NCI-H774 (cell line): ENCODE measurements around the gene SCGB1D2.
"Not testable (repeated sequence)": the region's sequence is repeated elsewhere in the genome, so short reads cannot be mapped to it uniquely, and the experiment has no call there.

Source experiments
- DNase-seq: peaks from one replicate; lab custom pipeline; 2025; lab: John Stamatoyannopoulos, UW

Gene SCGB1D2

GRCh38 chr11:62242021-62242420 is at the start of gene SCGB1D2:
TSS of gene SCGB1D2 (plus strand) at chr11:62242239. CDS start at chr11:62242308, 69 bp downstream.
- DNase-seq, result peak; percentile 76

DNA sequence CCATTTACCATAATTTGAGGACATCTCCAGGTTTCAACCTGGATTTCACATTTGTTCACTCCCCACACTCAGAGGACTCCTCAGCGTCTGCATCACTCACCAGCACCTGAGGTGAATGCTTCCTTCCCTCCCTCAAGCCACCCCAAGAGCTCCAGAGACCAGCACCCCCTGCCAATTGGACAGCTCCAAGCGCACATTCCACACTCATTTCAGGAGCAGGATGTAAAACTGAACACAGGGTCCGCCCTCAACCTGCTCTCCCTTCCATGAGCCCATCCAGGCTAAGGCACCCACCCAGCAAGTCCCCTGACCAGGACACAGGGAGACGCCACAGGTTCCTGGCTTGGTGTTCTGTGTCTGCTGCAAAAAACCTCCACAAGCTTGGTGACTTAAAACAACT is 48.1 kb upstream of the SCGB1D2 start:
- no peak for DNase-seq

GRCh38 chr11:62195010-62195409 is 47.0 kb upstream of the SCGB1D2 start:
- not testable (repeated sequence) for DNase-seq

DNA sequence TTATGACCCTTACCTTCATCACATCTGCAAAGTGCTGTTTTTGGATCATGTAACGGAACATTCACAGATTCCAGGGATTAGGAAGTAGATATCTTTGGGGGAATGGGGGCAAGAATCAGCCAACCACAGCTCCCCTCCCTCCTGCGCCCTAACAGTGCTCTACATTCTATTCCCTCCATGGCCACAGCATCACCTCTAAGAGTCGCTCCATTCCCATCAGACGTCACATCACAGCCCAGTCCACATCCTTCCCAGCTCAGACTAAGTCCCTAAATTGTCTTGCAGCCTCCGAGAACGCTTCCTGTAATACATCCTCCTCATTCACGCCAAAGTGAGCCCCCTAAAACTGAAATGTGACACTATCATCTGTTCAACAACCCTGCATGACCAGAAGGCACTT is 46.1 kb upstream of the SCGB1D2 start:
- no peak for DNase-seq

DNA sequence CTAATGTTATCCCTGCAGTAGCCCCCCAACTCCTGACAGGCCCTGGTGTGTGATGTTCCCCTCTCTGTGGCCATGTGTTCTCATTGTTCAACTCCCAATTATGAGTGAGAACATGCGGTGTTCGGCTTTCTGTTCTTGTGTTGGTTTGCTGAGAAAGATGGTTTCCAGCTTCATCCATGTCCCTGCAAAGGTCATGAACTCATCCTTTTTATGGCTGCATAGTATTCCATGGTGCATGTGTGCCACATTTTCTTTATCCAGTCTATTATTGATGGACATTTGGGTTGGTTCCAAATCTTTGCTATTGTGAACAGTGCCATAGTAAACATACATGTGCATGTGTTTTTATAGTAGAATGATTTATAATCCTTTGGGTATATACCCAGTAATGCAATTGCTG is 44.6 kb upstream of the SCGB1D2 start:
- not testable (repeated sequence) for DNase-seq

DNA sequence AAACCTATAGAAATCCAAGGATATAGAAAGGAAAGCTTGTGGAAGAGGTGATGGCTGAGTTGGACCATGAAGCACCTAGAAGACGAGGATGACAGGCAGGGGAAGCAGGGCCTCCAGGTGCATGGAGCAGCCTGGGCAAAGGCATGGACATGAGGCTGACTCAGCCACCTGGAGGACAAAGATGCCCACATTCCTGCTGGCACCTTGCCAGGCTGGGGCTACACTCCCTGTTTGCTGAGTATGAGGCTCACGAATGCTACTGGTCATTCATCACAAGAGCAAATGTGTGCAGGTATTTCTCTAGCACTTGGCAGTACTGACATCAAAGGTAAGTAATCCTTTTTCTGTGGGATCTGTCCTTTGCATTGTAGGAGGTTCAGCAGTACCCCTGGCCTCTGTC is 40.7 kb upstream of the SCGB1D2 start:
- no peak for DNase-seq

DNA sequence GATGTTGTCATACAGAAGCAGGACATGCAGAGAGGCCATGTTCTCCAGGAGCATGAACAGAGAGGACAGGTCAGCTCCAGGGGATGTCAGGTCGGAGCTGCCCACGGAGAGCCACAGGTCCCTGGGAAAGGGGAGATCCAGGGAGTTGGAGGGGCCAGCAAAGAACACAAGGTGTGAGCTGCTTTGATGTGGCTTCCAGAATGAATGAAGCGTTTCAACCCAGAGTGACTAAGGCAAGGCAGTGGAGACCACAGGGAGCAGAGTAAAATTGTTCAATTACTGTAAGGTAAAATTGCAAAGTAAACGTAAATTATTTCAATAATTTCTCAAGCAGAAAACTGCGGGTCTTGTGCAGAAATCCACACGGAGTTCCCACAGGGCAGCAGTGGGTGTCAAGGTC is 39.1 kb upstream of the SCGB1D2 start:
- no peak for DNase-seq

DNA sequence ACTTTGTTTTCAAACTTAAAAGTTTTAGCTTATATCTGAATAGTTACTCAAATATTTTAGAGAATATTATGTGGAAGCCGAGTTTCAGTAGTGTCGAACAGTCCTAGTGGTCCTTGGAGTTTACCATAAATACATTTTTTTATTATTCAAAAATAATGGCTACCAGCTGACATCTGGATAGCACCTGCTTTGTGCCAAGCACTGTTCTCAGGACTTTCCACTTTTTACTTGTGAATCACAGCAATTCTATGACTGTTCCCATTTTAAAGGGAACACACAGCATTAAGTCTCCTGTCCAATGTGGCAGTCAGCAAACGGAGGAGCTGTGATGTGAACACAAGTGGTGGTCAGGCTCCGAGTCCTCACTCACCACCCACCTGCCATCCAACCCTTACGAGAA is 37.6 kb upstream of the SCGB1D2 start:
- DNase-seq, result no peak

- DNase-seq, result no peak
Observed at GRCh38 chr11:62205441-62205840, 36.6 kb upstream of the SCGB1D2 start.

- not testable (repeated sequence) for DNase-seq
Observed at GRCh38 chr11:62206276-62207066, 35.6 kb upstream of the SCGB1D2 start.

- no peak for DNase-seq
Observed at GRCh38 chr11:62208785-62209144, 33.3 kb upstream of the SCGB1D2 start.

DNA sequence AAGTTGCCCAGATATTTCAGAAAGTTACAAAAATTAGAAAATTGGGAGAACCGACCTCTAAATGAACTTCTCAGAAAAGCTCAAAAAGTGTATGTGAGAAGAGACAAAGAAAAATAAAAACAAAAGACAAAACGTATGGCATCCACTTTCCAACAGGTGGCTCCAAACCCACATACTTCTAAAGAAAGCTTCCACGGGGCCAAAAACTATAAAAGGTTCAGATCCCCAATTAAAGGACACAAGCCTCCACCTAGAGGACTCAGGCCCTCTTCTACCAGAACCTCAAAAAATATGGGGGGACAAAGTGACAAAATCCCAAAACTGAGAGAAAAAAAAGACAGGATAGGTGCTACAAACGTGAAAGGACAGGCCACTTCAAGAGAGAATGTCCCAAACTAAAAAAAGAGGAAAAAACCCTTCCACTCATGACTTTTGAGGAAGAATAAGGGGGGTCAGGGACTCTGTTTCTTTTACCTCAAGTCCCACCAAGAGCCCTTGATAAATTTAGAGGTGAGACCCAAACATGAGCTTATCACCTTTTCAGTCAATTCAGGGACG is 24.8 kb upstream of the SCGB1D2 start:
- DNase-seq, result no peak

DNA sequence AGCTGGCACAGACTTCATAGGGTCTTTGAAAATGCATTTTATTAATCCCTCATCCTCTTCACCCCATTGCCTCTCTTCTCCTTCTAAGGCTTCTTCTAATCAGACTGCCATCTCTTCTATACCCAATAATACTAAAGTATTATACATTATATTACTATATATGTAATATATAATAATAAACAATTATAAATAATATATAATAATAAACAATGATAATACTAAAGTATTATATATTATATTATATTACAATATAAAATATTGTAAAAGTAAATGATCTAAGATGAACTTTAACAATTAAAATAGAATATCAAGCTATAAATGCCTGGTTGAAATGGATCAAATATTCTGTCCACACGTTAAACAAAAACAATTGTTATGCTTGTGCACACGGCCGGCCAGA is 20.5 kb upstream of the SCGB1D2 start:
- no peak for DNase-seq

- no peak for DNase-seq
Observed at GRCh38 chr11:62223095-62223494, 18.9 kb upstream of the SCGB1D2 start.

DNA sequence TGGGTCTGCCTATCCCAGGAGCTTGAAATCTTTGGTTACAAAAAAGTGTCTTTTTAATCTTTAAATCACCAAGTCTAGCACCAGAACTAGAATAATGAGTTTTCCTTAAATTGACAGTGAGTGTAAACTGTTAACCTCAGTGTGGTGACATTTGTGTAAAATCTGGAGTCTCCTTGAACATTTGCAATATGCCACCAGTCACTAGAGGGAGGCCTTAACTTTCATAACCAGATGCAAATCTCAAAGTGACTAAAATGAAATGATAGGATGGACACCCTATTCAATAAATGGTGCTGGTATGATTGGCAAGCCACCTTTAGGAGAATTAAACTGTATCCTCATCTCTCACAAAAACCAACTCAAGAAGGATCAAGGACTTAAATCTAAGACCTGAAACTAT is 8.3 kb upstream of the SCGB1D2 start:
- no peak for DNase-seq

- no peak for DNase-seq
Observed at GRCh38 chr11:62236187-62236586, 5.9 kb upstream of the SCGB1D2 start.

GRCh38 chr11:62237499-62237898 is 4.5 kb upstream of the SCGB1D2 start:
- no peak for DNase-seq

DNA sequence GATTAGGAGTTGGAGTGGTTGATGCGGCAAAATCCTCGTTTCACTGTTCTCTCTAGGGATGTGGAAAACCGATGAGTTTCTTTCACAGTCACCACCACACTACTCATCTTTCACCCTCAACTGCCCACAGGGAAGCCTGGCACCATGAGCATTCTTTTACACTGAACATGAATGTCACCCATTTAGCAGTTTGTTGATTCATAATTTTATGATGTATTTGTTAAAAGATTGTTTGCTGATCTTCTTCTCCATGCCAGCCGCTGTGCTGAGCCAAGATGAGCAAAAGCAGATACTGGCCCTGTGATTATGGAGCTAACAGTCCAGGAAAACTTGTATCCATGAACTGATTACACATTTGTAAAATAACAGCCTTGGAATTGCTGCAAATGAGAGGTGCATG is 3.9 kb upstream of the SCGB1D2 start:
- DNase-seq, result no peak

GRCh38 chr11:62241095-62241494 is 944 bp upstream of the SCGB1D2 start:
- DNase-seq, result no peak

GRCh38 chr11:62245271-62245753 is 3.3 kb downstream of the SCGB1D2 start:
- DNase-seq, result no peak

- no peak for DNase-seq
Observed at GRCh38 chr11:62251698-62252097, 9.7 kb downstream of the SCGB1D2 start.

- DNase-seq, result no peak
Observed at GRCh38 chr11:62253999-62254542, 12.0 kb downstream of the SCGB1D2 start.

DNA sequence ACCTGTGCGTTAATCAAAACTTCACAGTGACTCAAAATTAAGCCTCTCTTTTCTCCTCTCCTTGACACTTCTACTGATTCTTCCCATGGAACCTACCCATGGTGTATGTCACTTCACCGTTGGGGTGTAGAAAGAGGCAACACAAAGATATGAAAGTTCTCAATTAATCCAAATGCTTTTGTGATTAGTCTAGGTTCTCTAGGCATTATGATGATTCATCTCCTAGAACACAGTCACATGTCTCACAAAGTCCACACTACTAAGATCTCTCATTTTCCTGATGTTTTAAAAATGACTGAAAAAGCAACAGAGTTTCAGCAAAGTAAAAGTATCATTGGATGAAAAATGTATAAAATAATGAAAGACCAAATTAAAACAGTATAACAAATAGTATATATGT is 14.2 kb downstream of the SCGB1D2 start:
- no peak for DNase-seq
